Measurements from ENCODE around the gene LONP1.
A peak's percentile ranks its signal among the peaks of the same experiment; 100 is the strongest.
"Not testable (repeated sequence)": the region's sequence is repeated elsewhere in the genome, so short reads cannot be mapped to it uniquely, and the experiment has no call there.

Gene LONP1

DNA sequence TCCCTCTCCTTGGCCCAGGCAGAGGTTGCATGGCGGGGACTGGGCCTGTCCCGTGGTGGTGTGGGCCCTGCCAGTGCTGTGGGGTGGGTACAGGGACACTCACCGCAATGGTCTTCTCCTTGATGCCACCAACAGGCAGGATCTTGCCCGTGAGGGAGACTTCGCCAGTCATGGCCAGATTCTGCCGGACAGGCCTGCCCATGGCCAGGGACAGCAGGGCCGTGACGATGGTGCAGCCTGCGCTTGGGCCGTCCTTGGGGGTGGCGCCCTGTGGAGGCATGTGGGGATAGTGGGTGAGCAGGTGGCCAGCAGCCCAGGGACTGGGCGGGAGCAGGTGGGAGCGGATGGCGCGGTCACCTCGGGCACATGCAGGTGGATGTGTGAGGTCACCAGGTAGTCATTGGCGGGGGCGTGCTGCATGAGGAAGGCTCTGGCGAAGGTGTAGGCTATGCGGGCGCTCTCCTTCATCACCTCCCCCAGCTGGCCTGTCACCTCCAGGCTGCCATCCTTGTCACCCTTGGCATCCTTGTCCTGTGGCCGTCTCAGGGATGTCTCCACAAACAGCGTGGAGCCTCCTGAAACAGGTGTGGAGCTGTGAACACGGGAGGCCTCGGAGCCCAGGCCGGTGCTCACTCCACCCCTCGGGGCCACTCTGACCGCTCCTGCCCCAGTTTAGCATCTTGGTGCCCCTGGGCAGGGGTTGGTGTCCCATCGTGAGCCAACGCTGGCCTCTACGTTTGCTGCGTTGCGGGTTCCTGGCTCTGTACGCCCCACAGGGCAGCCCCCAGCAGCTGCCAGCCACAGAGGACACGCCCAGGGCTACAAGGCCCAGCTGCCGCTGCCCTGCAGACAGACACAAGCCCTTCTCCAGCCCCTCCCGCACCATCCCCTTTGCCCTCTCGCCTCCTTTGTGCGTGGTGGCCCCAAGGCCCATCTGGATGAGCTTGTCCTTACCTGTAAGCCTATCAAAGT is 26.5 kb downstream of the LONP1 start:
- TF ChIP-seq CTCF (conservative IDR thresholded peaks at IDR 0.05): no peak
- no peak overlapping the region for H3K27ac ChIP-seq

GRCh38 chr19:5692723-5693194 is 27.2 kb downstream of the LONP1 start:
- TF ChIP-seq CTCF (conservative IDR thresholded peaks at IDR 0.05): no peak
- H3K27ac ChIP-seq: no peak overlapping the region

DNA sequence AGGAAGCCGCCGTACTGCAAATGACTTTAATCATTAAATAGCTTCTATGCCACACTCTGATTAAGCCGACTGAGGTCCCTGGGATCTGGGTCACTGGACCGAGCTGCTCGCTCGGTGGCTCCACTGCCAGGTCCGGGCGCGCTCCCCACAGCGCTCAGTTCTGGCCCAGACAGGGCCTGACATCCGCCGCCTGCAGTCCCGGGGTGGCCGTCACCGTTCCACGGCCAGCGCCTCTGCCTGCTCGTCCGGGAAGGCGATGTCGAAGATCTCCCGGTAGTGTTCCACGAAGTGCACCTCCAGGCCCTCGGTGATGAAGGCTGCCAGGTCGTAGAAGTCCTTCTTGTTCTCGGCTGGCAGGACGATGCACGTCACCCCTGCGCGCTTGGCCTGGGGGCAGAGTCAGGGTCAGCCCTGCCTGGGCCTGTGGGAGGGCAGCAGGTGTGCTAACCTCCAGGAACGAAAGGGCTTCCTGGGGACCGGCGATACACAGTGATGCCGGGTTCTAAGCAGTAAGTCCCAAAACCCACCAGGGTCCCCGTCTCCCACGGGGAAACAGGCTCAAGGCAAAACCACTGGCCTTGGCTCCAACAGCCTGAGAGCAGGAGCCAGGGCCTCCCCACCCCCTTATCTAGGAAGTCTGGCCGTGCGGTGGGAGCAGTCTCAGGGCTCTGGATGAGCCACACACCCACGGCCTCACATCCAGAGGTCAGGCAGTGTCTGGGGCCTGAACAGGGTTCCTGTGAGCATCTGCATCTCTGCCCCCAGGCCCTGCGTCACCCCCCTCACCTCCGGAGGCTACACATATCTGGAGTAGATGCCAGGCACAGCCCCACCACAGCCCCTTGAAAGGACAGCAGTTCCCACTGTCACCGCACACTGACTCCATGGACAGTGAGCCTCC is 27.9 kb downstream of the LONP1 start:
- TF ChIP-seq CTCF (conservative IDR thresholded peaks at IDR 0.05): no peak
- peak overlapping the region; percentile 84 for H3K27ac ChIP-seq

DNA sequence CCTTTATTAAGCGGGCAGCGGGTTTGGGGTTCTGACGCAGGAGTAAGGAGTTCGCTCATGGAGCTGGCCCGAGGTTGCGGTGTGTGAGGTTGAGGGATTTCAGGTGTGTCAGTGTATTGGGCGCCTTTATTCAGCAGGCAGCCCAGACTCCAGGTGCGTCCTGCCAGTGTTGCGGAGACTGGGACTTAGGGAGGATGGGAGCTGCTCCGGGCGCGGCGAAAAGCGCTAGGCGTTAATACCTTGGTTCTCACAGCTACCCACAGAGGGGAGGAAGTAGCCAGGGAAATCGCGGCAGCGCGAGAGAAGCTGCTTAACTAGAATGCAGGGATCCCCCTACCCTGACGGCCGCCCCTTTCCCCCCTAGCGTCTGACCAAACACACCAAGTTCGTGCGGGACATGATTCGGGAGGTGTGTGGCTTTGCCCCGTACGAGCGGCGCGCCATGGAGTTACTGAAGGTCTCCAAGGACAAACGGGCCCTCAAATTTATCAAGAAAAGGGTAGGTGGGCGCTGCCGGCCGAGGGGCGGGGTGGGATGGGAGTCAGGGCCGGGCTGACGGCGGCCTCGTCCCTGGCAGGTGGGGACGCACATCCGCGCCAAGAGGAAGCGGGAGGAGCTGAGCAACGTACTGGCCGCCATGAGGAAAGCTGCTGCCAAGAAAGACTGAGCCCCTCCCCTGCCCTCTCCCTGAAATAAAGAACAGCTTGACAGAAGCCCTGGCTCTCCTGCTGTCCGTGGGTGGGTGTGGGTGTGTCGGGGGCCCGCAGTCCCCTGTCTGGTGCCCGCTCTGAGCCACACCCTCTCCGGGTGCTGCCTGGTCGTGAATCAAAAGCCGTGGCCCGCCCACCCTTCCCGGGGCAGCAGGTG is 28.8 kb downstream of the LONP1 start:
- no peak for TF ChIP-seq CTCF (conservative IDR thresholded peaks at IDR 0.05)

DNA sequence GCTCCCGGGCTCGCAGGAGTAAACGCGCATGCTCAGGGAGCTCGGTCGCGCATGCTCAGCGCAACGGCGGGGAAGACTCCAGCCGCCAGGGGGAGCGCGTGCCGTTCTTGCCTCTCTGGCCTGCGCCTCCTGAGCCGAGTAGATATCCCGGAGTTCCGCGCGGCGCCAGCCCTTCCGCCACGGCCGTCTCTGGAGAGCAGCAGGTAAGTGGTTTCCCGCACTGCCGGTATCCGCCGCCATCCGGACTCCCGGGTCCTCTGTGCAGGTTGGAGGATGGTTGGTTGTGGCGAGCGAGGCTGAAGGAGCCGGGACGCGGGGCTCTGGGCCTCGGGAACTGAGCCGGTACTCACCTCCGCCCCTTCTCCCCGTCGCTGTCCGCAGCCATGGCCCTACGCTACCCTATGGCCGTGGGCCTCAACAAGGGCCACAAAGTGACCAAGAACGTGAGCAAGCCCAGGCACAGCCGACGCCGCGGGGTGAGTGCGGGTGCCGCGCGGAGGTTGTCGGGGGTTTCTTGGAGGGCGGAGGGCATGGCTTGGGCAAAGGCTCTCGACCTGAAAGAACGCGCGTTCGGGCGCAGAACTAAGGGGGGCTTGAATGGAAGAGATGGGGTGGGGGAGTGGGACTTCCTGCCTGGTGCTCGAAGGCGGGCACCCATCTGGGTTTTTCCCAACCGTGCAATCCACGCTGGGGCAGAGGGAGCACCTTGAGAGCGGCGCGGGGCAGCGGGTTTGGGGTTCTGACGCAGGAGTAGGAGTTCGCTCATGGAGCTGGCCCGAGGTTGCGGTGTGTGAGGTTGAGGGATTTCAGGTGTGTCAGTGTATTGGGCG is 29.6 kb downstream of the LONP1 start, which contains the start of gene RPL36:
Gene RPL36 (plus strand): TSS at position 171 of the 830 bp plus-strand sequence. CDS start 213 bp downstream, at position 384.
- H3K27ac ChIP-seq: peak within 1 kb of the TSS; percentile 84
- peak; percentile 90 for TF ChIP-seq CTCF (conservative IDR thresholded peaks at IDR 0.05)

More for the DNA sequence above, 28.8 kb downstream of the LONP1 start:
- H3K27ac ChIP-seq: peak overlapping the region; percentile 84

DNA sequence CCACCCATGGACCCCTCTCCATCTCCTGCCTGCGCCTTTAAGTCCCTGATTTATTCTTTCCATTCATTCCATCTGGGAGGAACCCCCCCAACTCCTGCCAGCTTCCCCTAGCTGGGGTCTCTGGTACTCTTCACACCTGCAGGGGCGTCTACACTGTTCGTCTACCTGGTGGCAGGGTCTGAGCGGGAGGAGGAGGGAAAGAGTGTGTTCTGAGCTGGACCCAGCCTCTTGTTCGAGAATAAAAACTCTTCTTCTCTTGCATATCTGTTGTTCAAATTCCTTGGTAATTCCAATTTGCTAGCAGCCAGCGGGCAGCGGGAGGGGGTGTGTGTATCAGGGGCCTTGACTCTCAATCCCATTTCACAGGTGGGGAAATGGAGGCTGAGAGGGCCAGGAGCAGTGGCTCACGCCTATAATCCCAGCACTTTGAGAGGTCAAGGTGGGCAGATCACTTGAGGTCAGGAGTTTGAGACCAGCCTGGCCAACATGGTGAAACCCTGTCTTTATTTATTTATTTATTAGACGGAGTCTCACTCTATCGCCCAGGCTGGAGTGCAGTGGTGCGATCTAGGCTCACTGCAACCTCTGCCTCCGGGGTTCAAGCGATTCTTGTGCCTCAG is 31.6 kb downstream of the LONP1 start:
- H3K27ac ChIP-seq: not testable (repeated sequence)
